ENCODE results near the gene CCDC61.

Gene CCDC61, protein sequence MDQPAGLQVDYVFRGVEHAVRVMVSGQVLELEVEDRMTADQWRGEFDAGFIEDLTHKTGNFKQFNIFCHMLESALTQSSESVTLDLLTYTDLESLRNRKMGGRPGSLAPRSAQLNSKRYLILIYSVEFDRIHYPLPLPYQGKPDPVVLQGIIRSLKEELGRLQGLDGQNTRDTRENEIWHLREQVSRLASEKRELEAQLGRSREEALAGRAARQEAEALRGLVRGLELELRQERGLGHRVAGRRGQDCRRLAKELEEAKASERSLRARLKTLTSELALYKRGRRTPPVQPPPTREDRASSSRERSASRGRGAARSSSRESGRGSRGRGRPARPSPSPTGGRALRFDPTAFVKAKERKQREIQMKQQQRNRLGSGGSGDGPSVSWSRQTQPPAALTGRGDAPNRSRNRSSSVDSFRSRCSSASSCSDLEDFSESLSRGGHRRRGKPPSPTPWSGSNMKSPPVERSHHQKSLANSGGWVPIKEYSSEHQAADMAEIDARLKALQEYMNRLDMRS

DNA sequence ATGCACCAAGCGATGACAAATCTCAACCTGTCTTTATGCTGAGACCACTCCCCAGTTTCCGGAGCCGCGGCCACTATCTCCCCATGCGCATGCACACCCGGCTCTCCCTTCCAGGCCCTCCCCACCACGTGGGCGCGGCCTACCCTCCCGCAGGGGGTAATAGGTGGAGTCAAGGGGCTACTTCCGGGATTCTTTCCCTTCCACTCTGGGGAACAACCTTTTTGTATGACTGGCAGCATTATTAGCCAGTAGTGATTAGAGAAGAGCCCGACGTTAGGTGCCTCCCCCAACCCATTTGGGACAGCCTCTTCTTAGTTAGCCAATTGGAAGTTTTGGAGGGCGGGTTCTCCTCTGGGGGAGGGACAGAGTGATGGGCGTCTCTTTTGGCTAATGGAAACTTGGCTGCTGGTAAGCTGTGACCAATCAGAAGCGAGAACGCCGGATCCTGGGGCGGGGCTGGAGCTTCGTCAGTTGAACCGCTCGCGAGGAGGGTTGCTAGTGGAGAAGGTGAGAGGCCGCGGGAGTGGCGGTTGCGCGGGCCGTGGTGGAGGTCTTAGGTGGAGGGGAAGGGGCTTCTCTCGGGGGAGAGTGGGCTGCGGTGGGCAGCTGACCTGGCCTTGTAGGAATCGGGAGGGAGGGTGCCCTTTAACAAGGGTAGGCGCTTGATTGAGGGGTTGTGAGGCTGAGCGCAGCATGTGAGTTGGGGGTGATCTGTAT, at the start of gene CCDC61:
CCDC61 (plus strand) TSS at position 470 of the 717 bp plus-strand sequence. CDS start 7,552 bp downstream, outside the sequence.
- peak; percentile 88 for DNase-seq (ENCODE audit: low read depth)

DNA sequence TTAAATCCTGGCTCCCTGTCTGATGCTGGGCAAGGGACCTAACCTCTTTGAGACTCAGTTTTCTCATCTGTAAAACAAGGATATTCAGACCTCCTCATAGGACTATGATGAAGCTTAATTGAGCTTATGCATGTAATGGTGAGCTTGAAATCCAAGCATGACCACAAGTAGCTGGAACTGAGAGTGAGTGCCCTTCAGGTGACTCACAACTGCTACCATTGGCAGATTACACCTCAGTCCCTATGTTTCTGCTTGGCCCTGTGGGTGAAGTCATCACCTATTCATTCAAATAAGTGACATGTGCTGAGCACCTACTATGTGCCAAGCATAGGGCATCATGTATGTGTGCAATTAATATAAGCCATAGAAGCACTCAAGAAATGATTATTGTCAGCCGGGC, 47.3 kb upstream of the CCDC61 start:
- DNase-seq (ENCODE audit: low read depth): no peak

DNA sequence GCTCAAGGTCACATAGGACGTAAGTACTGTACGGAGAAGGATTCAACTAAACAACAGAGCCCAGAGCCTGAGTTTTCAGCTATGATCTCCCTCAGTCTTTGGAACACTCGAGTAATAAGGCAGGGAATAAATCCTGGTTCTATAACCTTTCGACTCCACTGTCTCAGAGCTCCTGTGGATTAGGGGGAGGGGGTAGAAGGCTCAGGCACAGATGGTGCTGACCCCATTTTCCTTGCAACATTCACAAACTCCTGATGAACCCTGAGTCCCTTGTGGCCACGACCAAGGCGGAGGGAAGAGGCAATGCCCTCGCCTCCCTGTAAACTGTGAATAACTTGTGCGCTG, 43.0 kb upstream of the CCDC61 start:
- DNase-seq (ENCODE audit: low read depth): no peak

DNA sequence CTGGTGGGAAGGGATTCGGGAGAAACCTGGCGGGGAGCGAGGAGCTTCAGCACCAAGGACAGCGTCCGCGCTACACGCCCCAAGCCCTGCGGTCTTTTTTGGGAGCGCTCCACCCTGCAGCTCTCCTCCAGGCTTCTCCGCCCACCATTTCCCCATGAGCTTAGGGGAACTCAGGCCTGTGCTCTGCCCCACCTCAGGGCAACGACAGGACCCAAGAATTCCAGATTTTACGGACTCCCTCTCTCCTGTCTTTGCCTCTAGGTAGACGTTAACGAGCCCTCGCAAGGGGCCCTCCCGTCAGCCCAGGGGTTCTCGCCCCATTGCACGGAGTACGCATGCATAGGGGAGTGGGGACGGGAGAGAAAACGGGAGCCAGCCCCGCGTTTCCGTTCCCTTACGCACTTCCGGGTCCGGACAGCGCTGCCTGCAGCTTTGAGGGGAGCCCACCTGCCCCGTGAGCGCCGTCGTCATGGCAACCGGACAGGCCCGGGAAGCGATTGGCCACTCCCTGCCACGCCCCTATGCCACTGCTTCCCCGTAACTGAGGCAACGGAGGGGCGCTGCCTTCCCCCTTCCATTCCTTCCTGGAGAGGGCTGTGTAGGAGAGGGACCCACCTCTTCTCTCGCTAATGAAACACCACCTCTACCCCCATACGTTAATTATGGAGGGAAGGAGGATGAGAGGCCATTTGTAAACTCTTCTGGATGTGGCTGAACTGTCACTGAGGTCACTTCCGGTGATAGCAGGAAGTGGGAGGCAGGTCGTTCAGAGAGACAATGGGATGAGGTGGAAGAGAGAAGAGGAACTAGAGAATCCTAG, 42.4 kb upstream of the CCDC61 start:
- no peak for DNase-seq (ENCODE audit: low read depth)

DNA sequence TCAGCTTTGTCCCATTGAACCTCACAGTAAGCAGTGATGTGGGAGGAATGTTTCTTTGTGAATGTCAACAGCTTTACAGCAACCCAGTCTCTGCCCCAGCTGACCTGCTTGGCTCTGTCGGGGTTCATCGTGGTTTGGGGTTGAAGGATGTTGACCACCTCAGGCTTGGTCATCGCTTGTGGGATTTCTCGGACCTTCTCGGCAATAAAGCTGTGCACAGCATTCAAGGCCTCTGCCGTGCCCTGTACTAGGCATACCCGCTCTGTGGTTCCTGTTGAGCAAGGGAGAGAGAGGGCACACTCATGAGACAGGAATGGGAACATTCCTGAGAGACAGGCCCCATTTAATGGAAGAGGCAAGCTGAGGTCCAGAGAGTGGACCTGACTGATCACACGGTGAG, 41.6 kb upstream of the CCDC61 start:
- no peak for DNase-seq (ENCODE audit: low read depth)

DNA sequence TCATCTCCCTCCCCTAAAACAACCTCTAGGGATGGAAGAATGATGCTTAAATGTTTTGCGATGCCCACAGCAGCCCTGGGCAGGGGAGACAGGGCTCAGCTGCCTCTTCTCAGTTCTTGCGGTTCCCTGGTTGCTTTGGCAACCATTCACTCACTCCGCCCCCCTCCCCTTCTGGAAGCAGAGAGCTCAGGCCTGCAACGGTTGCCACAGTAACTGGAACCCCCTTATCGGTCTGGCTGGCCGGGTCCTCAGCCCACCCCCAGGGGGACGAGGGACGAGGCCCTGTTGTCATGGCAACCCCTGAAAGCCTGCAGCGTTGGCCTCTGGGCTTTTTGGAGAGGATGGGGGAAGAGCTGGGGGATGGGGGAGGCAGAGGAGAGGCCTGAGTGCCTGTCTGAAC, 41.1 kb upstream of the CCDC61 start:
- DNase-seq (ENCODE audit: low read depth): no peak

DNA sequence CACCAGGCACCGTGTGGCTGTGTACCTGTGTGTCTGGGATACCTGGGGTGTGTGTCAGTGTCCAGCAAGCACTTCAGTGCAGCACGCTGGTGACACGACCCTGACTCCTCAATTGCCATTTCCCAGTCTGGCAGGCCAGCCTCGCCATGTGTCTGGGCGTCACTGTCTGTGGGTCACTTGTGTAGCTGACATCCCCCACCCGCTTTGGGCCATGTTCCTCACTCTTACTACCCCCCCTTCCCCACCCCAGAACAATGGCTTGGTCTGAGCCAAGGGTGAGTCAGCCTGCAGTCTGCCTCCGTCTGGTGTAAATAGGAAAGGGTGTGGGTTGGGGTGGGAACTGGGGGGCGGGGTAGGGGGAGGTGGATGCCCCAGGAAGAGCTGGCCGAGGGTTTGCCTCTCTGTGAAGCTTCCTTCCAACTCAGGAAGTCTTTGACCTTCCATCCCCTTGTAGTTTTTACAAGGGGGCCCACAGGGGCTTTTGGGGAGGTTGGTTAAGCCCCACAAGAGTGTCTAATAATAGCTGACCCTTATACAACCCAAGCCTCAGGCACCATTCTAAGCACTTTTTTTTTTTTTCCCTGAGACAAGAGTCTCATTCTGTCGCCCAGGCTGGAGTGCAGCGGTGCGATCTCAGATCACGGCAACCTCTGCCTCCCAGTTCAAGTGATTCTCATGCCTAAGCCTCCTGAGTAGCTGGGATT, 39.2 kb upstream of the CCDC61 start:
- no peak for DNase-seq (ENCODE audit: low read depth)

DNA sequence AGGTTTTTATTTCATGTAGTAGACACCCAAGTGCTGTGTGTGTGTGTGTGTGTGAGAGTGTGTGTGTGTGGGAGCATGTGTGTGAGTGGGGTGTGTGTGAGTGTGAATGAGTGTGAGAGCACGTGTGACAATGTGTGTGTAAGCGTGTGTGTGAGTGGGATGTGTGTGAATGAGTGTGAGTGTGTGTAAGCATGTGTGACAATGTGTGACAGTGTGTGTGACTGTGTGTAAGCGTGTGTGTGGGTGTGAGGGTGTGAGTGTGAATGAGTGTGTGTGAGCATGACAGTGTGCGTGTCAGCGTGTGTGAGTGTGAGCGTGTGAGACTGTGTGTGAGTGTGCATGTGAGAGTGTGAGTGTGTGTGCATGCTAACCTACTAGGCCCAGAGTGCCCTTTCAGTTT, 36.9 kb upstream of the CCDC61 start:
- DNase-seq (ENCODE audit: low read depth): no peak

DNA sequence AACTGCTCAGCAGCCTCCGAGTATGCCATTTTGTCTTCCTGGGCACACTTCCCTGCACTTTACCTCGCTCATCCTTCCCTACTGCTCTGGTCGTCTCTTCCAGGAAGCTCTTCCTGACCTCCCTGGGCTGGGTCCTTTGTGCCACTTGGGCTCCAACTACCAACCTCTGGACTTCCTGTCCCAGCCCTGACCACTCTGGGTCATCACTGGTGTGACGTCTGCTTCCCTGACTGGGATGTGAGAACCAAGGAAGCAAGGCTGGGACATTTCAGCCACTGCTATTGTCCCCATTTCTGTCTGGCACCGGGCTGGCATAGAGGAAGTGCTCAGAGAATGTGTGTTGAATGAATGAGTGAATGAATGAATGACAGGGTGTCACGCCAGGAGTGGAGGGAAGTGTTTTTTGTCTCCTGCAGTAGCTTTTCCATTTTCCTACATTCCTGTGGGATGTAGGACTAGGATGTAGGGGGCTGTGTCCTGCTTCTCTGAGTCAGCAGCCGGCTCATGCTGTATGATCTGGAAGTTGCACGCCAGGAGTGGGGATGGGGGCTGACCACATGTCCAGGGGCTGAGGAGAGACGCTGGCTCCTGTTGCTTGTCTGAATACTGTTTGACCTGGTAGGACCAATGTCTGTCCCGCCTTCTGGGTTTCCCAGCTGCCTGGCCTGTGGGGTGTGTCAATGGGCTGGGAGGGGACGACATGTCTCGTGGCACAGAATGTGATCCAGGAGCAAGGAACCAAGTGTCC, 36.3 kb upstream of the CCDC61 start:
- no peak for DNase-seq (ENCODE audit: low read depth)

DNA sequence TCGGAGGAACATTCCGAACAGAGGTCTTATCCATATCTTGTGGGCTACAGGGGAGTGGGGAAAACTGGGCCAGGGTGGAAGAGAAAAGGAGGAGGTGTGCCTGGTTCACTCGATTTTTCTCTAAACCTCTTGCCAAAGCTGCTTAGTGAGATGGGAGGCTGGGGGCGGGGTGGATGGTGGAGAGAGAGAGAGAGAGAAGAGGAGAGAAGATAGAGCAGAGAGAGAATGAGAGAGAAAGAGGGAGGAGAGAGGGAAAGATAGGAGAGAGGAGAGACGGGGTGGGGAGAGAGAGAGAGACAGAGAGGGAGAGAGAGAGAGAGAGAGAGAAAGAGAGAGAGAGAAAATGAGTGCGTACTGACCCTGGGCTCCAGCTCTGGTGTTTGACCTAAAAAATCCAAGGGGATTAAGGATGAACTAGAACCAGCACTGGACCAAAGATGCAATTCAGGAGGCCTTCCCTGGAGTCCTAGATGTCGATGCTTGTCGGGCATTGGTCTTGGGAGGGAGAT, 35.7 kb upstream of the CCDC61 start:
- DNase-seq (ENCODE audit: low read depth): no peak

DNA sequence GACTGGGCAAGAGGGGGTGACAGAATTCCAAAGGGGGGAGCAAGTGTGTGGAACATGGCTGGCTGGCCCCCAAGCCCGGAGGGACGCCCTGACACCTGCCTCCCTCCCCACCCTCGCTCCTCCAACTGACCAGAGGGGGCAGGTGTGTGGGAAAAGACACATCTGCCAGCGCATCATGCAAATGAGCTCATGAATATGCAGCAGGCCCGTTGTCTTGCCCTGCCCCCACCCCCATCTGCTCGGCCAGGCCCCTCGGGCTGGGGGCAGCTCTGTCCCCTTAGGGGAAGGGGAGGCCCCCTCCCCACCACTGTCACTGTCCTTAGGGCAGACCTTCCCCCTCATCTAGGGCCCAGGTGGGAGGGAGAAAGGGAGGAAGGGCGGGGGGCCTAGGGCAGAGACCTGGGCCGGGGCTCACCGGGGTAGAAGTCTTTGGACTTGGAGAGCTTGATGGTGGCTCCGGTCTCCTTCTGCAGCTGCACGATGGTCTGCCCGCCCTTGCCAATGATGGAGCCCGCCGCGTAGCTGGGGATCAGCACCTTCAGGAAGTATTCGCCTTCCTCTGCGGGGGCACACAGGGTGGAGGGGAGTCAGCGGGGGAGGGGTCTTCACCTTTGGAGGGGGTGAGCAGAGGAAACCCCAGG, 34.6 kb upstream of the CCDC61 start:
- no peak for DNase-seq (ENCODE audit: low read depth)

DNA sequence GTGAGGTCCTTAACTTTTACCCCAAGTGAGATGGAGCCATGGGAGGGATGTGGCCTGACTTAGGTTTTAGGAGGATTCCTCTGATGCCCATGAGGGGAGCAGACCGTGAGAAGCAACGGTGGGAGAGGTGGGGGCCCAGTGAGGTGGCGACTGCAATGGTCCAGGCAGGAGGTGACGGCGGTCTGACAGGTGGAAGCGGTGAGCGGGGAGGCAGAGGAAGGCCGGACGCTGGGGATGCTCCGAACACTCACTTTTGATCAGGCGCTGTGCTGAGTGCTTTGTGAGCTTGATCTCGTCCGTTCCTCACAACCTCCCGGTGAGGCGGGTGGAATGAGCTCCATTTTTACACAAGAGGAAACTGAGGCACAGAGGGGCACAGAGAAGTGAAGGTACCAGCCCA, 33.2 kb upstream of the CCDC61 start:
- DNase-seq (ENCODE audit: low read depth): no peak

DNA sequence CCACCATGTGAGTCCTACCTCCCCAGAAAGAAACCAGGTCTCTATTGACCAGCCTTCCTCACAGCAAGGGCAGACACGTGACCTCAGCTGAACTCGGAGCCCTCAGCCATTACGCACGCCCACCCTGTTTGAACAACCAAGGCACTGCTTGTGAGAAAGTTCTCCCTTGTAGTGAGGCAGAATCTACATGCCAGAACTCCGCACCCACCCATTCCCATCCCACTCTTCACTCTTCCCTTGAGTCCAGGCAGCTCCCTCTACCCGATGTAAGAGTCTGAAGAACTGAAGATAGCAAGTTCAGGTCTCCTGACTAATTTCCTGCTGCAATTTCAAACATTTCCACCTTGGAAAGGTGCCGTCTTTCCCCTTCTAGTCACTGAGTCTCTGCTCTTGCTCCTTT, 28.0 kb upstream of the CCDC61 start:
- no peak for DNase-seq (ENCODE audit: low read depth)

DNA sequence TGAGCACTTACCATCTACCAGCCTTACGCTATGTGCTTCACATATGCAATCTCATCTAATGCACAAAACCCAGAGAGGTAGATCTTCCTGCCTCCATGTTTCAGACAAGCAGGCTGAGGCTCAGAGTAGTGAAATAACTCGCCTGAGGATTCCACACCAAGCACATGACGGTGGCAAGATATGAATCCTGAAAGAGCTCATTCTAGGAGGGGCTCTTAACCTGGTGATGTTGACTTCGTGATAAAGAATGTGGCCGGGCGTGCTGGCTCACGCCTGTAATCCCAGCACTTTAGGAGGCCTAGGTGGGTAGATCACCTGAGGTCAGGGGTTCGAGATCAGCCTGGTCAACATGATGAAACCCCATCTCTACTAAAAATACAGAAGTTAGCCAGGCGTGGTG, 26.6 kb upstream of the CCDC61 start:
- no peak for DNase-seq (ENCODE audit: low read depth)

DNA sequence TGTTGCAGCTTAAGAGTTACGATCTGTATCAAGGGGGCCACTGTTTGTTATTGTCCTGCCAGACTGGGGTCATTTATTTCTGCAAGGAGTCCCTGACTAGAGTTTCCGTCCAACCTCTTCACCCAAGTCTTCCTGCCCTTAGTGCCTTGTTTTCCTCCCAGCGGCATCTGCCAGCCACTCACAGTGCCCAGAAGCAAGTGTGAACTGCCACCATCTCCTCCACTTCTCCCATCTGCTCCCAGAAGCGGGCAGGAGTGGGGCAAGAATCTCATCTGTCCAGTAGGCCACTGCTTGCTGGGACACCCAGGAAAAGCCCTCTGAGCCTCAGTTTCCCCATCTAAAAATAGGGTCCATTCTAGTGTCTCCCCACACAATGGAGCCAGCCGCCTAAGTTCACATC, 25.6 kb upstream of the CCDC61 start:
- no peak for DNase-seq (ENCODE audit: low read depth)

DNA sequence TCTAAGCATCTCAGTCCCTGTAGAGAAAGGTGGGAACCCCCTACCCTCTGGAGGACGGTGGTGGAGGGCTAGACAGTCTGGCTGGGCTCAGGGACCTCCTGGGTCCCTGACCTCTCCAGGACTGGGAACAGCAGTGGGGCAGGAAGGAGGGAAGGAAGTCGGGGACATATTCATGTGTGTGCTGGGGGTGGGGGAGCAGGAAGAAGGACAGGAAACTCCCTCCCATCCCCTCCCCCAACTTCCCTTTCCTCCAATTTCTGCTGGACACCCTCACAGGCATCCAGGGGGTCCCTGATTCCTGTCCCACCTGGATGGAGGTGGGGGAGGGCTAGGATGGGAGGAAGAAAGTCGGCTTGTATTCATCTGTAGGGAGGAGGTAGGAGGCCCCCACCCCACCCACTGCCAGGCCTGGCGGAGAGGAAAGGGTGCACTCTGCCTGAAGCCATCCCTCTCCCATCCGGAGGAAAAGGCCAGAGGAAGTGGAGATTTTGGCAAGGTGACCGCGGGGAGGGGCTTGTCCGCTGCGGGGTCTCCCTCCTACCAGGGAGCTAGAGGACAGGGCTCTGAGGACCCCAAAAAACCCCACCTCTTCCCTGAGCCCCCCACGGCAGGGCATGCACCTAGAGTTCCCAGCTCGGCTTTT, 23.9 kb upstream of the CCDC61 start:
- DNase-seq (ENCODE audit: low read depth): no peak

DNA sequence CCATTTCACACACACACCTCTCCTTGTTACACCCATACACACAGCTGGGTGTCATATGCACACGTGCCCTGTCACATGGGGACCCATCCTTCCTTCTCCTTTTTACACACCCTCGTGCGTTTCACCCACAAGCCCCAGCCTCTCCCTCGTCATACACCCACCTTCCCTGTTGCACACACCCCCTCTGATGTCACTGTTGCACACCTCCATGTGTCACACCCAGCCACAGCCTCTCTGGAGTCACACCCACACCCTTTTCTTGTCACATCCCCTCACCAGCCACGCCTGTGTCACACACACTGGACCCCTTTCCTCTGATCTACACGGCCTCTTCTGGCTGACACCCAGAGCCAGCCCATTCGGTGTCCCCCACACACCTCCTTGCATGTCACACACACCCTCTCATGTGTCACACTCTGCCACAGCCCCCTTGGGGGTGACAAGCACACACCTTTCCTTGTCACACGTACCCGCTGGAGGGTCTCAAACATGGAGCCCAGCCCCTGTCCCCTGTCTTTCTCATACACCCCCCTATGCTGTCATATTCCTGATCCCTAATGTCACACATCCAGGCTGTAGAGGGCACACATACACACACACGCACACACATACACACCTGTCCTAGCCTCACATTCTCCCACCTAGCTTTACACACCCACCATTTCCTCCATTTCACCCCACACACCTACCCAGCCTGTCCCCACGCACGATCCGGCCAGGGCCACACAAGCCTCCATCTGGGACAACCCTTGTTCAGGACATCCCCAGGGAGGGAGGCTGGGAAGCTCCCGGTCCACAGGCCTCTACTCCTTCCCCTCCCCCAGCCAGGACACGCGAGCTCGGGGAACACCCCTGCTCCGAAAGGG, 23.0 kb upstream of the CCDC61 start:
- DNase-seq (ENCODE audit: low read depth): no peak

DNA sequence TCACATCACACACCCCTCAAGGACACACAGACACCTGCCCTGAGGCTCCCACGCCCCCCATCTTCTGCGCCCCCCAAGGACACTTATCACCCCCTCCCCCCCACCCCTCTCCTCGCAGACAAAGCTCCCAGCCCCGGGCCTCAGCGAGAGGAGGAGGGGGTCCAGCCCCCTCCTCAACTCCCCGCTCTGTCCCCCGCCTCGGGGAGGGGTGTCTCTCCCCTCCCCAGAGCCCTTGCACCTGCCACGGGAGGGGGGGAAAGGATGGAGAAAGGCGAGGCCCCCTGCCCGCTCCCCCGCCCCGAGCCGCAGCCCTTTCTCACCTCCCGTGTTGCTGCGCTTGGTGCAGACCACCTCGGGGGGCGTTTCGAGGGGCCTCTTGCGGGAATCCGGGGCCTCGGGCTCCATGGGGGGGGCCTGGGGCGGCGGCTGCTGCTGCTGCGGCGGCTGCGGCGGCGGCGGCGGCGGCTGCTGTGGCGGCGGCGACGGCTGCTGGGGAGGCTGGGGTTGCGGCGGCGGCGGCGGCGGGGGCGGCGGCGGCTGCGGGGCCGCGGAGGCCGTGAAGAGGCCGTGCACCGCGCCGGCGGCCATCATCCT, 22.2 kb upstream of the CCDC61 start:
- DNase-seq (ENCODE audit: low read depth): no peak

All from stimulated activated CD8-positive, alpha-beta memory T cell treated with anti-CD3 and anti-CD28 coated beads, Interleukin-12 subunit alpha, Interleukin-12 subunit beta, amount 100 ng/mL, for 4 hours (primary cell).